Transverse colon (tissue), 4 donors: ENCODE measurements around the gene ACKR3.

Experiments used
- CTCF ChIP-seq, 5 experiments: fragments of 200-600 bp in 3 of 5; fragments of 450-650 bp in 2 of 5; sonication (generic) in 3 of 5; IDR thresholded peaks; 1 replicate in 2 of 5; 2 replicates in 3 of 5; pipeline ENCODE4 v1.5.1; 2016 to 2017; ENCODE audit warnings: antibody characterized with exemption in 5 of 5, inconsistent platforms in 3 of 5, mild to moderate bottlenecking in 2 of 5, moderate library complexity in 1 of 5
- POLR2A ChIP-seq: fragments of 450-650 bp; IDR thresholded peaks from one replicate; pipeline ENCODE4 v1.6.1; 2016; ENCODE audit warnings: antibody characterized with exemption, mild to moderate bottlenecking, moderate library complexity
- POLR2AphosphoS5 ChIP-seq, 3 donors: sonication (generic); formaldehyde crosslinking; IDR thresholded peaks; one replicate each; pipeline ENCODE4 v1.6.1; 2016; ENCODE audit warnings: antibody characterized with exemption in 3 of 3

DNA sequence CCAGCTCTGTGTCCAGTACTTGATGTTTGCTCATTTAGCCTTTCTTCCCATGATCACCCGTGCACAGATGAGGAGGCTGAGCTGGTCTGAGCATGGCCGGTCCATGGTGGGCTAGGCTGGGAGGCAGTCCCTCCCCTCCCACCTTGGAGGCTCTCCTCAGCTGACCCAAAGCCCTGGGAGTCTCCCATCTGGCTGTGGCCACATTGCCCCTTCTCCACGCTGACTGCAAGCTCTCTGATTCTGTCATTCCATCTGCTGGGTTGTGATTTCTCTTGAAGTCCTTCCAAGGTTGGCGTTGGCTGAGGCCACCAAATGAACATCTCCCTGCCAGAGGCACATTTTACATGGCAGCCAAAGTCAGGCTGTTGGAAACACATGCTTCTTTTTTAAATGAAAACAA lies 44.0 kb downstream of the ACKR3 start:
- TF ChIP-seq CTCF (IDR thresholded peaks at IDR 0.05) (no peak), POLR2A (no peak), POLR2AphosphoS5 (IDR thresholded peaks at IDR 0.05) (no peak)
